Keratinocyte (primary cell): ENCODE data around the gene PFKFB3. TPM values are rescaled to one million over a fixed set of nuclear protein-coding genes. Genes with fewer than 3 reads are reported as not detected.

Experiments used
- DNase-seq: peaks from one replicate; pipeline ENCODE4 v3.0.0-alpha.2; 2011; ENCODE audit warnings: low read depth, missing footprints, low spot score
- FAIRE-seq: peaks from 2 replicates; lab custom pipeline; 2011; peaks lifted over from hg19 to GRCh38; lab: Jason Lieb, UNC
- H2AFZ ChIP-seq: 2 replicates; pipeline ENCODE4 v1.6.0; 2012; ENCODE audit warnings: low read length, control low read depth, inconsistent platforms; ENCODE audit not compliant: control insufficient read depth
- H3K27ac ChIP-seq: 2 replicates; pipeline ENCODE4 v1.5.1; 2011; ENCODE audit warnings: low read length; ENCODE audit not compliant: control insufficient read depth, insufficient read depth
- H3K27me3 ChIP-seq: 3 replicates; pipeline ENCODE4 v1.6.0; 2011; ENCODE audit warnings: low read length; ENCODE audit not compliant: control insufficient read depth, insufficient read depth; ENCODE audit errors: extremely low read depth
- H3K36me3 ChIP-seq, 2 experiments: 2 replicates in 1 of 2; 3 replicates in 1 of 2; pipeline ENCODE4 v1.5.1; 2011; ENCODE audit warnings: low read length in 2 of 2, mild to moderate bottlenecking in 1 of 2; ENCODE audit not compliant: control insufficient read depth in 2 of 2, insufficient read depth in 2 of 2; ENCODE audit errors: extremely low read depth in 1 of 2
- H3K4me1 ChIP-seq: 3 replicates; pipeline ENCODE4 v1.5.1; 2011; ENCODE audit warnings: low read length; ENCODE audit not compliant: control insufficient read depth, insufficient read depth; ENCODE audit errors: extremely low read depth
- H3K4me2 ChIP-seq: 3 replicates; pipeline ENCODE4 v1.6.0; 2011; ENCODE audit warnings: low read depth, low read length; ENCODE audit not compliant: control insufficient read depth, insufficient read depth; ENCODE audit errors: extremely low read depth
- H3K4me3 ChIP-seq, 3 experiments: fragments of 200-600 bp in 1 of 3; sonication (generic) in 1 of 3; 2 replicates in 2 of 3; 3 replicates in 1 of 3; pipeline ENCODE4 v1.5.1; 2011 to 2016; ENCODE audit warnings: low read length in 3 of 3, mild to moderate bottlenecking in 3 of 3, control low read depth in 2 of 3, inconsistent platforms in 1 of 3, low read depth in 1 of 3, mixed read lengths in 1 of 3, mixed run types in 1 of 3, moderate library complexity in 1 of 3; ENCODE audit not compliant: control insufficient read depth in 2 of 3, insufficient read depth in 2 of 3; ENCODE audit errors: extremely low read depth in 1 of 3
- H3K79me2 ChIP-seq: 2 replicates; pipeline ENCODE4 v1.6.0; 2012; ENCODE audit warnings: low read length; ENCODE audit not compliant: control insufficient read depth, insufficient read depth
- H3K9ac ChIP-seq: 3 replicates; pipeline ENCODE4 v1.6.0; 2011; ENCODE audit warnings: low read length; ENCODE audit not compliant: control insufficient read depth, insufficient read depth; ENCODE audit errors: extremely low read depth
- H3K9me1 ChIP-seq: 3 replicates; pipeline ENCODE4 v1.6.0; 2011; ENCODE audit warnings: low read length; ENCODE audit not compliant: control insufficient read depth, insufficient read depth; ENCODE audit errors: extremely low read depth
- H3K9me3 ChIP-seq: 2 replicates; pipeline ENCODE4 v1.5.1; 2012; ENCODE audit warnings: low read depth, low read length; ENCODE audit not compliant: control insufficient read depth
- H4K20me1 ChIP-seq: 3 replicates; pipeline ENCODE4 v1.6.0; 2011; ENCODE audit warnings: low read length; ENCODE audit not compliant: control insufficient read depth, insufficient read depth; ENCODE audit errors: extremely low read depth
- EZH2 ChIP-seq: IDR thresholded peaks from one replicate; pipeline ENCODE4 v1.6.1; 2012; ENCODE audit warnings: inconsistent platforms, mild to moderate bottlenecking, low read length, moderate library complexity
- dilution Hi-C: fragments of 300-500 bp; cut with MboI; formaldehyde crosslinking; loops from one replicate; pipeline ENCODE4 v1.7.0; 2020; ENCODE audit warnings: low sequenced_read_pairs; ENCODE audit not compliant: extremely low pct_ligation_motif_present
- polyA plus RNA-seq, 5 experiments: library from polyadenylated mRNA; depleted of rRNA in 3 of 5; stranded (reverse) in 3 of 5; stranded (forward) in 1 of 5; unstranded in 1 of 5; fragments of >200 nt; gene quantifications; 1 replicate in 1 of 5; 2 replicates in 3 of 5; 3 replicates in 1 of 5; pipeline versions ENCODE4 v1.2.1 to v1.2.3, GENCODE V29; 2011 to 2012; ENCODE audit warnings: missing spikeins in 2 of 5, low read depth in 1 of 5, low replicate concordance in 1 of 5
- TF ChIP-seq, protein P1 (sequence below), 3 experiments: IDR thresholded peaks in 1 of 3; conservative IDR thresholded peaks in 1 of 3; optimal IDR thresholded peaks in 1 of 3; 2 replicates in 2 of 3; 3 replicates in 1 of 3; pipeline versions ENCODE3 to v1.5.1; 2011; ENCODE audit warnings: low read length in 3 of 3, mild to moderate bottlenecking in 3 of 3, moderate library complexity in 2 of 3, control low read depth in 1 of 3, inconsistent platforms in 1 of 3; ENCODE audit not compliant: insufficient read depth in 2 of 3; ENCODE audit errors: extremely low read depth in 1 of 3

PFKFB3 gene
- polyA plus RNA-seq, 1 donor (not counting 4 experiments of a cell fraction or from before 2014, with no cell fraction given) = 18.6 TPM

DNA sequence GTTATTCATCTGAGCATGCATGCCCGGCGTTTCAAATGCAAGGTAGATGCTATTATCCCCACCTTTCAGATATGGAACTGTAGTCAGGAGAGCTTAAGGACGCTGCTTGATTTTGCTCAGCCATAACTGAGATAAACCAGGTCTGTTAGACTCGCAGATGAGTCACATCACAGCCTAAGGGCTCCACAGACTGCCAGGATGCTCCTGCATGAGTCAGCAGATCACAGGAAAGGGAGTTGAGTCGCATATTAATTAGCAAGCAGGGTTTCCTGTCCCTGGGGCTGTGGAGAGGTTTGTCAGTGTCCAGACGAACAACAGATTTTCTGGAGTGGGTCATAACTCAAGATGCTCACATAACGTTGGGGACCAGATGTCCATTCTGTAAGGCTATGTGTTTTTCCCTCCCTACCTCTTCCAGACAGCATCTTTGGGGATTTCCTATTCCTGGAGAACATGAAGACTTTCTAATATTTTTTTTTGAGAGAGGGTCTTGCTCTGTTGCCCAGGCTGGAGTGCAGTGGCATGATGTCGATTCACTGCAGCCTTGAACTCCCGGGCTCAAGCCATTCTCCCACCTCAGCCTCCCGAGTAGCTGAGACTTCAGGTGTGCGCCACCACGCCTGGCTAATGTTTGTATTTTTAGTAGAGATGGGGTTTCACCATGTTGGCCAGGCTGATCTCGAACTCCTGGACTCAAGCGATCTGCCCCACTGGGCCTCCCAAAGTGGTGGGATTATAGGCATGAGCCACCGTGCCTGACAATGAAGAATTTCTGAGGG, 36.7 kb downstream of the PFKFB3 start:
- no peak for TF ChIP-seq EZH2
- TF ChIP-seq, protein P1, sequence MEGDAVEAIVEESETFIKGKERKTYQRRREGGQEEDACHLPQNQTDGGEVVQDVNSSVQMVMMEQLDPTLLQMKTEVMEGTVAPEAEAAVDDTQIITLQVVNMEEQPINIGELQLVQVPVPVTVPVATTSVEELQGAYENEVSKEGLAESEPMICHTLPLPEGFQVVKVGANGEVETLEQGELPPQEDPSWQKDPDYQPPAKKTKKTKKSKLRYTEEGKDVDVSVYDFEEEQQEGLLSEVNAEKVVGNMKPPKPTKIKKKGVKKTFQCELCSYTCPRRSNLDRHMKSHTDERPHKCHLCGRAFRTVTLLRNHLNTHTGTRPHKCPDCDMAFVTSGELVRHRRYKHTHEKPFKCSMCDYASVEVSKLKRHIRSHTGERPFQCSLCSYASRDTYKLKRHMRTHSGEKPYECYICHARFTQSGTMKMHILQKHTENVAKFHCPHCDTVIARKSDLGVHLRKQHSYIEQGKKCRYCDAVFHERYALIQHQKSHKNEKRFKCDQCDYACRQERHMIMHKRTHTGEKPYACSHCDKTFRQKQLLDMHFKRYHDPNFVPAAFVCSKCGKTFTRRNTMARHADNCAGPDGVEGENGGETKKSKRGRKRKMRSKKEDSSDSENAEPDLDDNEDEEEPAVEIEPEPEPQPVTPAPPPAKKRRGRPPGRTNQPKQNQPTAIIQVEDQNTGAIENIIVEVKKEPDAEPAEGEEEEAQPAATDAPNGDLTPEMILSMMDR (optimal IDR thresholded peaks at IDR 0.05 in 1 of 3, IDR thresholded peaks at IDR 0.05 in 1 of 3, conservative IDR thresholded peaks at IDR 0.05 in 1 of 3; ENCODE audit: extremely low read depth in 1 of 3, insufficient read depth in 2 of 3, low read length in 3 of 3) = no peak
- no peaks in the 10 kb centered on the region for H3K9me1 ChIP-seq
- no peak overlapping the region for H3K4me3 ChIP-seq
- H2AFZ ChIP-seq = no peak overlapping the region
- peak overlapping the region; percentile 34 for H3K27ac ChIP-seq
- dilution Hi-C loops = no loop called here
- DNase-seq (peak; percentile 98), FAIRE-seq (peak; percentile 100)
- peaks cover 10% of the 10 kb centered on the region for H3K4me1 ChIP-seq
- H3K9me3 ChIP-seq = no peaks in the 10 kb centered on the region
- H3K79me2 ChIP-seq = no peaks in the 10 kb centered on the region
- H4K20me1 ChIP-seq = no peaks in the 10 kb centered on the region
- H3K4me2 ChIP-seq = peak overlapping the region; percentile 57
- H3K27me3 ChIP-seq = no peaks in the 10 kb centered on the region
- H3K9ac ChIP-seq = no peak overlapping the region
- no peaks in the 10 kb centered on the region for H3K36me3 ChIP-seq

- H3K9ac ChIP-seq = no peak overlapping the region
- no peaks in the 10 kb centered on the region for H4K20me1 ChIP-seq
- FAIRE-seq (no peak), DNase-seq (no peak)
- no peak overlapping the region for H2AFZ ChIP-seq
- no peak overlapping the region for H3K4me3 ChIP-seq
- H3K27ac ChIP-seq = no peak overlapping the region
- peaks cover 10% of the 10 kb centered on the region for H3K4me1 ChIP-seq
- no peaks in the 10 kb centered on the region for H3K9me3 ChIP-seq
- no peaks in the 10 kb centered on the region for H3K9me1 ChIP-seq
- H3K36me3 ChIP-seq = no peaks in the 10 kb centered on the region
- no peaks in the 10 kb centered on the region for H3K79me2 ChIP-seq
- H3K27me3 ChIP-seq = no peaks in the 10 kb centered on the region
- H3K4me2 ChIP-seq = no peak overlapping the region
- dilution Hi-C loops = no loop called here
- no peak for TF ChIP-seq EZH2
- TF ChIP-seq, protein P1 (optimal IDR thresholded peaks at IDR 0.05 in 1 of 3, IDR thresholded peaks at IDR 0.05 in 1 of 3, conservative IDR thresholded peaks at IDR 0.05 in 1 of 3; ENCODE audit: extremely low read depth in 1 of 3, insufficient read depth in 2 of 3, low read length in 3 of 3) = no peak
Measured at GRCh38 chr10:6240254-6240653, 37.5 kb downstream of the PFKFB3 start.
